HEK293 (cell line): ENCODE data around the gene AFDN.

Experiments
- CTCF ChIA-PET: fragments of 350-600 bp; formaldehyde crosslinking; extraction: SDS; loops from one replicate; lab custom pipeline; 2021; ENCODE audit warnings: antibody characterized with exemption; lab: Yijun Ruan, JAX
- POLR2A ChIA-PET: fragments of 300-600 bp; formaldehyde crosslinking; extraction: SDS; loops from one replicate; lab custom pipeline; 2020; ENCODE audit warnings: antibody characterized with exemption, inconsistent platforms; lab: Yijun Ruan, JAX
- H3K27ac ChIP-seq: fragments of 200-500 bp; sonication (Bioruptor generic); 2 replicates; pipeline ENCODE4 v1.5.1; 2014; ENCODE audit warnings: low read depth, low read length, control low read depth, inconsistent platforms; ENCODE audit errors: extremely low read depth
- H3K36me3 ChIP-seq, 2 experiments: fragments of 200-500 bp in 1 of 2; sonication (Bioruptor generic) in 1 of 2; 1 replicate in 1 of 2; 2 replicates in 1 of 2; pipeline ENCODE4 v1.5.1; 2014 to 2017; ENCODE audit warnings: inconsistent platforms in 2 of 2, low read length in 2 of 2; ENCODE audit not compliant: control insufficient read depth in 2 of 2, insufficient read depth in 1 of 2
- H3K4me1 ChIP-seq: fragments of 200-500 bp; sonication (Bioruptor generic); 2 replicates; pipeline ENCODE4 v1.5.1; 2014; ENCODE audit warnings: mild to moderate bottlenecking, low read length, inconsistent platforms; ENCODE audit not compliant: control insufficient read depth, insufficient read depth
- H3K4me3 ChIP-seq: 2 replicates; pipeline ENCODE4 v1.5.1; 2011; ENCODE audit warnings: low read depth, mild to moderate bottlenecking, control low read depth, low read length, moderate library complexity
- H3K9me3 ChIP-seq: fragments of 200-500 bp; sonication (Bioruptor generic); 2 replicates; pipeline ENCODE4 v1.5.1; 2014; ENCODE audit warnings: low read depth, low read length, inconsistent platforms; ENCODE audit not compliant: control insufficient read depth, insufficient read depth
- FEZF1 ChIP-seq: fragments of 450-650 bp; formaldehyde crosslinking; IDR thresholded peaks from 2 replicates; pipeline ENCODE4 v1.5.1; 2016; ENCODE audit warnings: missing biosample characterization, missing genetic modification characterization
- GLI2 ChIP-seq: fragments of 450-650 bp; formaldehyde crosslinking; IDR thresholded peaks from 2 replicates; pipeline ENCODE4; 2017; ENCODE audit warnings: missing biosample characterization, missing genetic modification characterization, low read depth, borderline replicate concordance
- OSR2 ChIP-seq: fragments of 450-650 bp; formaldehyde crosslinking; IDR thresholded peaks from 2 replicates; pipeline ENCODE4 v1.5.1; 2016; ENCODE audit warnings: missing biosample characterization, missing genetic modification characterization
- REPIN1 ChIP-seq: fragments of 450-650 bp; formaldehyde crosslinking; IDR thresholded peaks from 2 replicates; pipeline ENCODE4 v1.5.1; 2017; ENCODE audit warnings: missing biosample characterization, missing genetic modification characterization, low read depth
- TRIM28 ChIP-seq: IDR thresholded peaks from 2 replicates; pipeline ENCODE4 v1.6.1; 2011; ENCODE audit warnings: low read length, control low read depth, borderline replicate concordance
- ZBTB20 ChIP-seq: fragments of 450-650 bp; formaldehyde crosslinking; IDR thresholded peaks from 2 replicates; pipeline ENCODE4 v1.5.1; 2016; ENCODE audit warnings: missing biosample characterization, missing genetic modification characterization
- ZBTB8A ChIP-seq: fragments of 450-650 bp; formaldehyde crosslinking; IDR thresholded peaks from 2 replicates; pipeline ENCODE4 v1.5.1; 2016; ENCODE audit warnings: missing biosample characterization, missing genetic modification characterization
- ZIC2 ChIP-seq: fragments of 450-650 bp; formaldehyde crosslinking; IDR thresholded peaks from 2 replicates; pipeline ENCODE4 v1.5.1; 2016; ENCODE audit warnings: missing biosample characterization, missing genetic modification characterization
- ZNF175 ChIP-seq: fragments of 450-650 bp; formaldehyde crosslinking; IDR thresholded peaks from 2 replicates; pipeline ENCODE4 v1.5.1; 2016; ENCODE audit warnings: missing biosample characterization, missing genetic modification characterization
- ZNF221 ChIP-seq: fragments of 450-650 bp; formaldehyde crosslinking; IDR thresholded peaks from 2 replicates; pipeline ENCODE4 v1.5.1; 2017; ENCODE audit warnings: missing biosample characterization, missing genetic modification characterization, borderline replicate concordance
- ZNF266 ChIP-seq: fragments of 450-650 bp; formaldehyde crosslinking; IDR thresholded peaks from 2 replicates; pipeline ENCODE4 v1.5.1; 2016; ENCODE audit warnings: missing biosample characterization, missing genetic modification characterization, low read depth
- ZNF335 ChIP-seq: fragments of 450-650 bp; formaldehyde crosslinking; conservative IDR thresholded peaks from 2 replicates; pipeline ENCODE4 v1.5.1; 2016; ENCODE audit warnings: missing biosample characterization, missing genetic modification characterization
- ZNF433 ChIP-seq: fragments of 450-650 bp; formaldehyde crosslinking; IDR thresholded peaks from 2 replicates; pipeline ENCODE4 v1.5.1; 2016; ENCODE audit warnings: missing biosample characterization, missing genetic modification characterization, low read depth
- ZNF544 ChIP-seq: fragments of 450-650 bp; formaldehyde crosslinking; IDR thresholded peaks from 2 replicates; pipeline ENCODE4 v1.5.0; 2017; ENCODE audit warnings: missing biosample characterization, missing genetic modification characterization
- ZNF558 ChIP-seq: fragments of 450-650 bp; formaldehyde crosslinking; IDR thresholded peaks from 2 replicates; pipeline ENCODE4 v1.5.1; 2016; ENCODE audit warnings: missing biosample characterization, missing genetic modification characterization
- ZNF560 ChIP-seq: fragments of 450-650 bp; formaldehyde crosslinking; IDR thresholded peaks from 2 replicates; pipeline ENCODE4 v1.5.1; 2017; ENCODE audit warnings: missing biosample characterization, missing genetic modification characterization, borderline replicate concordance
- ZNF624 ChIP-seq: fragments of 450-650 bp; formaldehyde crosslinking; IDR thresholded peaks from 2 replicates; pipeline ENCODE4 v1.5.1; 2017; ENCODE audit warnings: missing biosample characterization, missing genetic modification characterization
- ZNF843 ChIP-seq: fragments of 450-650 bp; formaldehyde crosslinking; IDR thresholded peaks from 2 replicates; pipeline ENCODE4 v1.5.1; 2016; ENCODE audit warnings: missing biosample characterization, missing genetic modification characterization
- TF ChIP-seq, protein P1 (sequence below): sonication (generic); formaldehyde crosslinking; IDR thresholded peaks from 2 replicates; pipeline ENCODE4 v1.8.1; 2022; ENCODE audit warnings: mild to moderate bottlenecking, moderate library complexity, missing genetic modification reagents
- TF ChIP-seq, protein P2 (sequence below): fragments of 450-650 bp; formaldehyde crosslinking; conservative IDR thresholded peaks from 2 replicates; pipeline ENCODE4 v1.5.1; 2016; ENCODE audit warnings: low read depth, missing biosample characterization, missing genetic modification characterization
- TF ChIP-seq, protein P3 (sequence below): IDR thresholded peaks from 2 replicates; pipeline ENCODE4 v1.6.1; 2011; ENCODE audit warnings: mild to moderate bottlenecking, low read depth, low read length, borderline replicate concordance
- TF ChIP-seq, protein P4 (sequence below): fragments of 450-650 bp; IDR thresholded peaks from 2 replicates; pipeline ENCODE4 v1.5.1; 2018; ENCODE audit warnings: missing biosample characterization, missing genetic modification characterization
- TF ChIP-seq, protein P5 (sequence below): fragments of 450-650 bp; formaldehyde crosslinking; IDR thresholded peaks from 2 replicates; pipeline ENCODE4 v1.5.1; 2016; ENCODE audit warnings: missing biosample characterization, missing genetic modification characterization

Gene AFDN

DNA sequence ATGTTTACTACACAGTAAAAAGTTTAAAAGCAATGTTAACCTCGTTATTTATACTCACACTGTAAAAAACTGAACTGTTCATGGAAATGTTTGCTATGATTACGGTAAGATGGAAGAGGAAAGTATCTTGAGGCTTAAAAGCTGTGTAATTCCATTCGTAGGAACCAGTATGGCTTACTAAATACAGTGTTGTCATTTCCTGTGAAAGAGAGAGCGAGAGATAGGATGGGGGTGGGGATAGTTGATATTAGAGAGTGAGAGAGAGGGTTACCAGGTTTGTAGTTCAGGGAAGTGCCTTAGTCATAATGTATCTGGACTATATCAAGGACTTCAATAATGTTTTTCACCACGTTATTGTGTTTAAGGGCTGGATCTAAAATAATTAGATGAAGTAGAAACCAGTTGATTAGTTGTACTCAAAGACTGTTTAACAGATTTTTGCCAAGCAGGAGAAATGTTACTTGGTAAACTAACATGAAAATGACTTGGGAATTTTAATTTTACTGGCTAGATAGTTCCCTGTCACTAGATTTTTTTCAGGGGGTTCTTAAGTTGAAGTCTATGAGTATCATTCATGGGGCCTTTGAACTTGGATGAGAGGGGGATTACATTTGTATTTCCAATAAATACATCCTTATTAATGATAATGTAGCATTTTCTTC, 30.4 kb downstream of the AFDN start (continued):
- TF ChIP-seq, protein P1, sequence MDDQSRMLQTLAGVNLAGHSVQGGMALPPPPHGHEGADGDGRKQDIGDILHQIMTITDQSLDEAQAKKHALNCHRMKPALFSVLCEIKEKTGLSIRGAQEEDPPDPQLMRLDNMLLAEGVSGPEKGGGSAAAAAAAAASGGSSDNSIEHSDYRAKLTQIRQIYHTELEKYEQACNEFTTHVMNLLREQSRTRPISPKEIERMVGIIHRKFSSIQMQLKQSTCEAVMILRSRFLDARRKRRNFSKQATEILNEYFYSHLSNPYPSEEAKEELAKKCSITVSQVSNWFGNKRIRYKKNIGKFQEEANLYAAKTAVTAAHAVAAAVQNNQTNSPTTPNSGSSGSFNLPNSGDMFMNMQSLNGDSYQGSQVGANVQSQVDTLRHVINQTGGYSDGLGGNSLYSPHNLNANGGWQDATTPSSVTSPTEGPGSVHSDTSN (CRISPR knock-in tag) = no peak
- TF ChIP-seq, all 188 proteins: peak for 12

DNA sequence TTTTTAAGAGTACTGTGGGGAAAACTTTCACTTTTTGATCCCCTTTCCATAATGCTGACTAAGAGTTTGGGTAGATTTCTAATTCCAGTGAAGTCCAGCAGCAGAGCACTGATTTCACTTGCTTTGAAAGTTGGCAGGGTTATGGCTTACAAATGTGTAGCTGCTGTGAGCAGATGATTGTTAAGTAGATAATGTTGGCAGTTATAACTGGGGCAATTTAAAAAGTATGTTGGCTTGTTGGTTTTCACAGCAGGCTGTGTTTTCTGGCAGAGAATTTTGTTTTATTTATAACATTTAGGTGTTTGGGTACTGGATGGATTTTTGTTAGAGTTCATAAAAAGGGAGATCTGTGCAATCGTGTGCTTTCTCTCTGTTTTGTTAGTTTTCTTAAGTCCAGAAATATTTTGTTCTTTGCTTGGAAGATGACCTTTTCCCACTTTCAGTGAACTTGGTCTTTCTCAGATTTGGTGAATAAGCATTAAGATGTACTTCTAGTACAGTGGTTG, 31.4 kb downstream of the AFDN start:
- H3K27ac ChIP-seq = no peak overlapping the region
- H3K4me1 ChIP-seq = peaks cover 34% of the 10 kb centered on the region
- no peaks in the 10 kb centered on the region for H3K9me3 ChIP-seq
- CTCF ChIA-PET = no interaction called here
- POLR2A ChIA-PET = interaction anchor here (1.7 kb wide), 1 partner anchor 28 kb away, joined by 3 read pairs; no protein-coding TSS in a partner anchor
- no peaks in the 10 kb centered on the region for H3K36me3 ChIP-seq
- H3K4me3 ChIP-seq = no peak overlapping the region
- TF ChIP-seq ZNF558 (tag by site-specific recombination) (no peak), ZBTB8A (tag by site-specific recombination) (peak; percentile 37; the same call in 1 of the 2 replicates), ZNF433 (tag by site-specific recombination) (no peak), TRIM28 (peak; percentile 53; the same call in 1 of the 2 replicates), ZNF266 (tag by site-specific recombination) (no peak), ZNF221 (tag by site-specific recombination) (no peak), FEZF1 (peak; percentile 64), ZIC2 (tag by site-specific recombination) (peak; percentile 66), ZNF175 (tag by site-specific recombination) (no peak), OSR2 (tag by site-specific recombination) (no peak), REPIN1 (no peak), ZNF624 (tag by site-specific recombination) (no peak), ZBTB20 (tag by site-specific recombination) (peak; percentile 25; the same call in 1 of the 2 replicates), ZNF544 (tag by site-specific recombination) (no peak), ZNF335 (no peak), ZNF560 (tag by site-specific recombination) (no peak), GLI2 (tag by site-specific recombination) (peak; percentile 14; the same call in 1 of the 2 replicates), ZNF843 (tag by site-specific recombination) (peak; percentile 73)
- TF ChIP-seq, protein P2, sequence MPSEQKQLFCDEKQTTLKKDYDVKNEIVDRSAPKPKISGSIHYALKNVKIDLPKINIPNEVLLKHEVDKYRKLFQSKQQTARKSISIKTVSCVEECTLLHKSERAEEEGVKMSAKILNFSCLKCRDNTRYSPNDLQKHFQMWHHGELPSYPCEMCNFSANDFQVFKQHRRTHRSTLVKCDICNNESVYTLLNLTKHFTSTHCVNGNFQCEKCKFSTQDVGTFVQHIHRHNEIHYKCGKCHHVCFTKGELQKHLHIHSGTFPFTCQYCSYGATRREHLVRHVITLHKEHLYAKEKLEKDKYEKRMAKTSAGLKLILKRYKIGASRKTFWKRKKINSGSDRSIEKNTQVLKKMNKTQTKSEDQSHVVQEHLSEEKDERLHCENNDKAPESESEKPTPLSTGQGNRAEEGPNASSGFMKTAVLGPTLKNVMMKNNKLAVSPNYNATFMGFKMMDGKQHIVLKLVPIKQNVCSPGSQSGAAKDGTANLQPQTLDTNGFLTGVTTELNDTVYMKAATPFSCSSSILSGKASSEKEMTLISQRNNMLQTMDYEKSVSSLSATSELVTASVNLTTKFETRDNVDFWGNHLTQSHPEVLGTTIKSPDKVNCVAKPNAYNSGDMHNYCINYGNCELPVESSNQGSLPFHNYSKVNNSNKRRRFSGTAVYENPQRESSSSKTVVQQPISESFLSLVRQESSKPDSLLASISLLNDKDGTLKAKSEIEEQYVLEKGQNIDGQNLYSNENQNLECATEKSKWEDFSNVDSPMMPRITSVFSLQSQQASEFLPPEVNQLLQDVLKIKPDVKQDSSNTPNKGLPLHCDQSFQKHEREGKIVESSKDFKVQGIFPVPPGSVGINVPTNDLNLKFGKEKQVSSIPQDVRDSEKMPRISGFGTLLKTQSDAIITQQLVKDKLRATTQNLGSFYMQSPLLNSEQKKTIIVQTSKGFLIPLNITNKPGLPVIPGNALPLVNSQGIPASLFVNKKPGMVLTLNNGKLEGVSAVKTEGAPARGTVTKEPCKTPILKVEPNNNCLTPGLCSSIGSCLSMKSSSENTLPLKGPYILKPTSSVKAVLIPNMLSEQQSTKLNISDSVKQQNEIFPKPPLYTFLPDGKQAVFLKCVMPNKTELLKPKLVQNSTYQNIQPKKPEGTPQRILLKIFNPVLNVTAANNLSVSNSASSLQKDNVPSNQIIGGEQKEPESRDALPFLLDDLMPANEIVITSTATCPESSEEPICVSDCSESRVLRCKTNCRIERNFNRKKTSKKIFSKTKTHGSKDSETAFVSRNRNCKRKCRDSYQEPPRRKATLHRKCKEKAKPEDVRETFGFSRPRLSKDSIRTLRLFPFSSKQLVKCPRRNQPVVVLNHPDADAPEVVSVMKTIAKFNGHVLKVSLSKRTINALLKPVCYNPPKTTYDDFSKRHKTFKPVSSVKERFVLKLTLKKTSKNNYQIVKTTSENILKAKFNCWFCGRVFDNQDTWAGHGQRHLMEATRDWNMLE (tag by site-specific recombination) = no peak
- TF ChIP-seq, protein P3, sequence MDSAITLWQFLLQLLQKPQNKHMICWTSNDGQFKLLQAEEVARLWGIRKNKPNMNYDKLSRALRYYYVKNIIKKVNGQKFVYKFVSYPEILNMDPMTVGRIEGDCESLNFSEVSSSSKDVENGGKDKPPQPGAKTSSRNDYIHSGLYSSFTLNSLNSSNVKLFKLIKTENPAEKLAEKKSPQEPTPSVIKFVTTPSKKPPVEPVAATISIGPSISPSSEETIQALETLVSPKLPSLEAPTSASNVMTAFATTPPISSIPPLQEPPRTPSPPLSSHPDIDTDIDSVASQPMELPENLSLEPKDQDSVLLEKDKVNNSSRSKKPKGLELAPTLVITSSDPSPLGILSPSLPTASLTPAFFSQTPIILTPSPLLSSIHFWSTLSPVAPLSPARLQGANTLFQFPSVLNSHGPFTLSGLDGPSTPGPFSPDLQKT = no peak
- TF ChIP-seq, protein P4, sequence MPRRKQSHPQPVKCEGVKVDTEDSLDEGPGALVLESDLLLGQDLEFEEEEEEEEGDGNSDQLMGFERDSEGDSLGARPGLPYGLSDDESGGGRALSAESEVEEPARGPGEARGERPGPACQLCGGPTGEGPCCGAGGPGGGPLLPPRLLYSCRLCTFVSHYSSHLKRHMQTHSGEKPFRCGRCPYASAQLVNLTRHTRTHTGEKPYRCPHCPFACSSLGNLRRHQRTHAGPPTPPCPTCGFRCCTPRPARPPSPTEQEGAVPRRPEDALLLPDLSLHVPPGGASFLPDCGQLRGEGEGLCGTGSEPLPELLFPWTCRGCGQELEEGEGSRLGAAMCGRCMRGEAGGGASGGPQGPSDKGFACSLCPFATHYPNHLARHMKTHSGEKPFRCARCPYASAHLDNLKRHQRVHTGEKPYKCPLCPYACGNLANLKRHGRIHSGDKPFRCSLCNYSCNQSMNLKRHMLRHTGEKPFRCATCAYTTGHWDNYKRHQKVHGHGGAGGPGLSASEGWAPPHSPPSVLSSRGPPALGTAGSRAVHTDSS (tag by site-specific recombination) = no peak
- TF ChIP-seq, protein P5, sequence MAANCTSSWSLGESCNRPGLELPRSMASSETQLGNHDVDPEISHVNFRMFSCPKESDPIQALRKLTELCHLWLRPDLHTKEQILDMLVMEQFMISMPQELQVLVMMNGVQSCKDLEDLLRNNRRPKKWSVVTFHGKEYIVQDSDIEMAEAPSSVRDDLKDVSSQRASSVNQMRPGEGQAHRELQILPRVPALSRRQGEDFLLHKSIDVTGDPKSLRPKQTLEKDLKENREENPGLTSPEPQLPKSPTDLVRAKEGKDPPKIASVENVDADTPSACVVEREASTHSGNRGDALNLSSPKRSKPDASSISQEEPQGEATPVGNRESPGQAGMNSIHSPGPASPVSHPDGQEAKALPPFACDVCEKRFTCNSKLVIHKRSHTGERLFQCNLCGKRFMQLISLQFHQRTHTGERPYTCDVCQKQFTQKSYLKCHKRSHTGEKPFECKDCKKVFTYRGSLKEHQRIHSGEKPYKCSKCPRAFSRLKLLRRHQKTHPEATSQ (tag by site-specific recombination) = no peak
